ENCODE data around the gene LCN12. TPM values are rescaled to one million over a fixed set of nuclear protein-coding genes. Genes with fewer than 3 reads are reported as not detected.

Gene LCN12
- polyA plus RNA-seq, 1 donor from 2014 or later = 2.9 TPM

GRCh38 chr9:136942112-136942880 is 9.8 kb upstream of the LCN12 start:
- Histone ChIP-seq H3K27ac (ENCODE audit: low read length) (no peak overlapping the region), H3K4me2 (ENCODE audit: low read length) (no peak overlapping the region), H3K9ac (ENCODE audit: low read length) (no peak overlapping the region), H3K36me3 (ENCODE audit: insufficient read depth, low read length) (peaks cover 6% of the 10 kb centered on the region), H3K9me2 (ENCODE audit: insufficient read depth, low read length) (no peaks in the 10 kb centered on the region), H3K27me3 (ENCODE audit: insufficient read depth, low read depth, low read length) (no peaks in the 10 kb centered on the region), H3K4me3 (ENCODE audit: low read length) (peak overlapping the region; percentile 97), H3K79me2 (replicated peaks; ENCODE audit: insufficient read depth, low read length) (peaks cover 8% of the 10 kb centered on the region), H4K20me1 (ENCODE audit: insufficient read depth) (no peaks in the 10 kb centered on the region), H3K9me3 (ENCODE audit: low read length) (no peaks in the 10 kb centered on the region), H3F3A (ENCODE audit: insufficient read depth, low read length, poor library complexity, severe bottlenecking) (no peaks in the 10 kb centered on the region), H2AFZ (ENCODE audit: low read depth, low read length) (no peak overlapping the region)
- TF ChIP-seq EZH2 (IDR thresholded peaks at IDR 0.05; ENCODE audit: borderline replicate concordance, insufficient read depth, low read length, poor library complexity, severe bottlenecking) (no peak), MXI1 (conservative IDR thresholded peaks at IDR 0.05; ENCODE audit: poor library complexity, severe bottlenecking) (no peak), EP300 (conservative IDR thresholded peaks at IDR 0.05; ENCODE audit: poor library complexity, severe bottlenecking) (no peak), TAF1 (IDR thresholded peaks at IDR 0.05; ENCODE audit: low read depth) (no peak), SMC3 (conservative IDR thresholded peaks at IDR 0.05; ENCODE audit: poor library complexity) (no peak), CTCF (IDR thresholded peaks at IDR 0.05; ENCODE audit: poor library complexity, severe bottlenecking) (no peak), RAD21 (conservative IDR thresholded peaks at IDR 0.05) (no peak), POLR2AphosphoS5 (IDR thresholded peaks at IDR 0.05) (no peak)
- TF ChIP-seq, protein P1, sequence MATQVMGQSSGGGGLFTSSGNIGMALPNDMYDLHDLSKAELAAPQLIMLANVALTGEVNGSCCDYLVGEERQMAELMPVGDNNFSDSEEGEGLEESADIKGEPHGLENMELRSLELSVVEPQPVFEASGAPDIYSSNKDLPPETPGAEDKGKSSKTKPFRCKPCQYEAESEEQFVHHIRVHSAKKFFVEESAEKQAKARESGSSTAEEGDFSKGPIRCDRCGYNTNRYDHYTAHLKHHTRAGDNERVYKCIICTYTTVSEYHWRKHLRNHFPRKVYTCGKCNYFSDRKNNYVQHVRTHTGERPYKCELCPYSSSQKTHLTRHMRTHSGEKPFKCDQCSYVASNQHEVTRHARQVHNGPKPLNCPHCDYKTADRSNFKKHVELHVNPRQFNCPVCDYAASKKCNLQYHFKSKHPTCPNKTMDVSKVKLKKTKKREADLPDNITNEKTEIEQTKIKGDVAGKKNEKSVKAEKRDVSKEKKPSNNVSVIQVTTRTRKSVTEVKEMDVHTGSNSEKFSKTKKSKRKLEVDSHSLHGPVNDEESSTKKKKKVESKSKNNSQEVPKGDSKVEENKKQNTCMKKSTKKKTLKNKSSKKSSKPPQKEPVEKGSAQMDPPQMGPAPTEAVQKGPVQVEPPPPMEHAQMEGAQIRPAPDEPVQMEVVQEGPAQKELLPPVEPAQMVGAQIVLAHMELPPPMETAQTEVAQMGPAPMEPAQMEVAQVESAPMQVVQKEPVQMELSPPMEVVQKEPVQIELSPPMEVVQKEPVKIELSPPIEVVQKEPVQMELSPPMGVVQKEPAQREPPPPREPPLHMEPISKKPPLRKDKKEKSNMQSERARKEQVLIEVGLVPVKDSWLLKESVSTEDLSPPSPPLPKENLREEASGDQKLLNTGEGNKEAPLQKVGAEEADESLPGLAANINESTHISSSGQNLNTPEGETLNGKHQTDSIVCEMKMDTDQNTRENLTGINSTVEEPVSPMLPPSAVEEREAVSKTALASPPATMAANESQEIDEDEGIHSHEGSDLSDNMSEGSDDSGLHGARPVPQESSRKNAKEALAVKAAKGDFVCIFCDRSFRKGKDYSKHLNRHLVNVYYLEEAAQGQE (IDR thresholded peaks at IDR 0.05; ENCODE audit: borderline replicate concordance) = no peak

DNA sequence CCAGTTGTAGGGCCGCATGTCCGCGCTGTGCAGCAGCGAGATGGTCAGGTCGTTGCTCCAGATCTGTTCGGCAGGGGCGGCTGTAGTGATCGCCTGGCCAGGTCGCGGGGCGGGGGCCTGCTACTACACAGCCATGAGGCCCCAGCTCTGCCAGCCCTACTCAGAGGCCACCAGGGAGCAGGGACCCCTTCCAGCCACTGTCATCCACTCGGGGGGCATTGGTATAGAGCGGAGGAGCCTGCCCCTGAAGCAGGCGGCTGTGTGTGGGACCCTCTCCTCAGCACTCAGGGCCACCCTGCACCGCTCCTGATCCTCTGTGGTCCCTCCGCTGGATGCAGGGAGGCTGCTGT is 9.2 kb upstream of the LCN12 start:
- H3K9me3 ChIP-seq (ENCODE audit: low read length) = no peaks in the 10 kb centered on the region
- H3K4me3 ChIP-seq (ENCODE audit: low read length) = peak overlapping the region; percentile 97
- no peak overlapping the region for H3K9ac ChIP-seq (ENCODE audit: low read length)
- no peak overlapping the region for H3K4me2 ChIP-seq (ENCODE audit: low read length)
- H3K27me3 ChIP-seq (ENCODE audit: insufficient read depth, low read depth, low read length) = no peaks in the 10 kb centered on the region
- H3K79me2 ChIP-seq (replicated peaks; ENCODE audit: insufficient read depth, low read length) = peaks cover 8% of the 10 kb centered on the region
- TF ChIP-seq SMC3 (conservative IDR thresholded peaks at IDR 0.05; ENCODE audit: poor library complexity) = no peak
- no peak for TF ChIP-seq RAD21 (conservative IDR thresholded peaks at IDR 0.05)
- no peak overlapping the region for H2AFZ ChIP-seq (ENCODE audit: low read depth, low read length)
- no peak overlapping the region for H3K27ac ChIP-seq (ENCODE audit: low read length)
- H4K20me1 ChIP-seq (ENCODE audit: insufficient read depth) = no peaks in the 10 kb centered on the region
- H3K36me3 ChIP-seq (ENCODE audit: insufficient read depth, low read length) = peaks cover 6% of the 10 kb centered on the region
- H3K9me2 ChIP-seq (ENCODE audit: insufficient read depth, low read length) = no peaks in the 10 kb centered on the region
- H3F3A ChIP-seq (ENCODE audit: insufficient read depth, low read length, poor library complexity, severe bottlenecking) = no peaks in the 10 kb centered on the region

All from neural cell (in vitro differentiated cells).